Right lobe of liver (tissue), 4 donors: ENCODE results near the gene CDH13.

Experiments used
- POLR2A ChIP-seq: fragments of 450-650 bp; IDR thresholded peaks from one replicate; pipeline ENCODE4 v1.6.1; 2017; ENCODE audit warnings: antibody characterized with exemption, mild to moderate bottlenecking
- TF ChIP-seq, protein P1 (sequence below), 4 donors: fragments of 200-600 bp in 3 of 4; fragments of 450-650 bp in 1 of 4; IDR thresholded peaks; one replicate each; pipeline versions ENCODE4 v1.5.1 to v1.8.0; 2016 to 2022; ENCODE audit warnings: antibody characterized with exemption in 4 of 4, mild to moderate bottlenecking in 2 of 4
- donor health status: DM: no; HTN: no; CAD: no.
- donor health status: DM: no; HTN: no; CAD: no.
- donor health status: DM: no; HTN: yes; CAD: no.

DNA sequence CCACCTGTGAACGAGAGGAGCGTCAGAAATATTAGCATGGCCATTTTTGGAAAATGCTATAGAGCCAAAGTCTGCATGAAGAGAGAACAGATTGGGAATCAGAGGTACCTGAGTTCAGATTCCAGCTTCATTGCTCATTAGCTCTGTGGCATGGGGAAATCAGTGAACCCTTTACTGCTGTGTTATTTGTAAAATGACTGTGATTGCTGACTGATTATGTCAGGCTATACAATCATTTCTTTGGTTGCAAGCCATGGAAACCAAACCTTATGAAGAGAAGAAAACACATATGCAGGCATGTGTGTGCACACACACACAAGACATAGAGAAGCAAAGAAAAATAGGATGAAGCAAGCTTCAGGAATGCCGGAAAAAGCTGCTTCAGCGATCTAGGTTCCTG lies 1079.6 kb downstream of the CDH13 start:
- TF ChIP-seq POLR2A, result no peak
- TF ChIP-seq, protein P1, sequence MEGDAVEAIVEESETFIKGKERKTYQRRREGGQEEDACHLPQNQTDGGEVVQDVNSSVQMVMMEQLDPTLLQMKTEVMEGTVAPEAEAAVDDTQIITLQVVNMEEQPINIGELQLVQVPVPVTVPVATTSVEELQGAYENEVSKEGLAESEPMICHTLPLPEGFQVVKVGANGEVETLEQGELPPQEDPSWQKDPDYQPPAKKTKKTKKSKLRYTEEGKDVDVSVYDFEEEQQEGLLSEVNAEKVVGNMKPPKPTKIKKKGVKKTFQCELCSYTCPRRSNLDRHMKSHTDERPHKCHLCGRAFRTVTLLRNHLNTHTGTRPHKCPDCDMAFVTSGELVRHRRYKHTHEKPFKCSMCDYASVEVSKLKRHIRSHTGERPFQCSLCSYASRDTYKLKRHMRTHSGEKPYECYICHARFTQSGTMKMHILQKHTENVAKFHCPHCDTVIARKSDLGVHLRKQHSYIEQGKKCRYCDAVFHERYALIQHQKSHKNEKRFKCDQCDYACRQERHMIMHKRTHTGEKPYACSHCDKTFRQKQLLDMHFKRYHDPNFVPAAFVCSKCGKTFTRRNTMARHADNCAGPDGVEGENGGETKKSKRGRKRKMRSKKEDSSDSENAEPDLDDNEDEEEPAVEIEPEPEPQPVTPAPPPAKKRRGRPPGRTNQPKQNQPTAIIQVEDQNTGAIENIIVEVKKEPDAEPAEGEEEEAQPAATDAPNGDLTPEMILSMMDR (IDR thresholded peaks at IDR 0.05), result no peak
